IMR-90 (cell line): Measurements from ENCODE around the gene TAF1. TPM values are rescaled to one million over a fixed set of nuclear protein-coding genes. Genes with fewer than 3 reads are reported as not detected.

Experiments used
- ATAC-seq: fragments of 200-7000 bp; cut with Tn5 transposase; 2 replicates; pipeline ENCODE4 v1.9.1; 2020; ENCODE audit warnings: low read depth, mild to moderate bottlenecking, moderate library complexity
- BruUV-seq: library from RNA; stranded (reverse); fragments of 400-500 nt; replicated peaks from 2 replicates; lab custom pipeline; 2021; lab: Mats Ljungman, UMichigan
- CTCF ChIA-PET: fragments of 300-600 bp; formaldehyde crosslinking; extraction: SDS; loops from one replicate; lab custom pipeline; 2021; ENCODE audit warnings: antibody characterized with exemption; lab: Yijun Ruan, JAX
- POLR2A ChIA-PET: fragments of 300-600 bp; sonication (Branson Sonifier 250); formaldehyde crosslinking; loops from one replicate; lab custom pipeline; 2022; ENCODE audit warnings: antibody characterized with exemption; ENCODE audit not compliant: unreplicated experiment; lab: Charles Lee
- DNase-seq: peaks from one replicate; pipeline ENCODE4 v3.0.0; 2013
- H2AFZ ChIP-seq: replicated peaks from 2 replicates; pipeline ENCODE3; 2013; ENCODE audit warnings: low read length, mild to moderate bottlenecking; ENCODE audit not compliant: poor library complexity
- H2AK5ac ChIP-seq: 2 replicates; pipeline ENCODE4 v1.6.1; 2013; ENCODE audit warnings: low read depth, low read length, inconsistent platforms
- H2AK9ac ChIP-seq: replicated peaks from 2 replicates; pipeline ENCODE3; 2013; ENCODE audit warnings: mild to moderate bottlenecking, low read depth, low read length, moderate library complexity; ENCODE audit not compliant: poor library complexity
- H2BK120ac ChIP-seq: 2 replicates; pipeline ENCODE4 v1.6.1; 2013; ENCODE audit warnings: low read depth, low read length, inconsistent platforms
- H2BK15ac ChIP-seq: 3 replicates; pipeline ENCODE4 v1.6.1; 2013; ENCODE audit warnings: low read depth, low read length, inconsistent platforms
- H2BK20ac ChIP-seq: 2 replicates; pipeline ENCODE4 v1.6.1; 2013; ENCODE audit warnings: low read depth, mild to moderate bottlenecking, inconsistent platforms, low read length, moderate library complexity
- H2BK5ac ChIP-seq: 2 replicates; pipeline ENCODE4 v1.6.1; 2013; ENCODE audit warnings: mild to moderate bottlenecking, low read depth, low read length, inconsistent platforms; ENCODE audit not compliant: poor library complexity, severe bottlenecking
- H3K14ac ChIP-seq: replicated peaks from 2 replicates; pipeline ENCODE4 v1.6.1; 2013; ENCODE audit warnings: low read depth, low read length, inconsistent platforms
- H3K18ac ChIP-seq: 2 replicates; pipeline ENCODE4 v1.6.1; 2013; ENCODE audit warnings: low read depth, low read length, control low read depth
- H3K23ac ChIP-seq: 2 replicates; pipeline ENCODE4 v1.6.1; 2013; ENCODE audit warnings: low read depth, low read length, inconsistent platforms
- H3K27ac ChIP-seq: 2 replicates; pipeline ENCODE4 v1.5.1; 2013; ENCODE audit warnings: mild to moderate bottlenecking, control low read depth, low read length; ENCODE audit not compliant: insufficient read depth
- H3K27me3 ChIP-seq: 2 replicates; pipeline ENCODE4 v1.6.1; 2013; ENCODE audit warnings: low read length; ENCODE audit not compliant: control insufficient read depth, insufficient read depth
- H3K36me3 ChIP-seq: 2 replicates; pipeline ENCODE4 v1.6.1; 2013; ENCODE audit warnings: low read length, mixed read lengths; ENCODE audit not compliant: control insufficient read depth, insufficient read depth
- H3K4ac ChIP-seq: 2 replicates; pipeline ENCODE4 v1.6.1; 2013; ENCODE audit warnings: low read depth, low read length, inconsistent platforms
- H3K4me1 ChIP-seq: 2 replicates; pipeline ENCODE4 v1.6.1; 2013; ENCODE audit warnings: low read length, mixed read lengths; ENCODE audit not compliant: control insufficient read depth, insufficient read depth
- H3K4me2 ChIP-seq: 2 replicates; pipeline ENCODE4 v1.6.1; 2013; ENCODE audit warnings: low read depth, mild to moderate bottlenecking, control low read depth, low read length, moderate library complexity
- H3K4me3 ChIP-seq: 2 replicates; pipeline ENCODE4 v1.5.1; 2013; ENCODE audit warnings: low read depth, mild to moderate bottlenecking, control low read depth, low read length, moderate library complexity; ENCODE audit not compliant: insufficient read depth
- H3K56ac ChIP-seq: 2 replicates; pipeline ENCODE4 v1.6.1; 2013; ENCODE audit warnings: low read length, inconsistent platforms; ENCODE audit not compliant: insufficient read depth; ENCODE audit errors: extremely low read depth
- H3K79me1 ChIP-seq, 2 experiments: 2 replicates each; pipeline ENCODE4 v1.6.1; 2013; ENCODE audit warnings: low read length in 2 of 2, inconsistent platforms in 1 of 2, low read depth in 1 of 2
- H3K9ac ChIP-seq: 2 replicates; pipeline ENCODE4 v1.6.1; 2013; ENCODE audit warnings: low read depth, low read length, control low read depth
- H3K9me1 ChIP-seq: 2 replicates; pipeline ENCODE4 v1.6.1; 2013; ENCODE audit warnings: low read length, inconsistent platforms; ENCODE audit not compliant: insufficient read depth
- H3K9me3 ChIP-seq: 2 replicates; pipeline ENCODE4 v1.6.1; 2013; ENCODE audit warnings: low read length; ENCODE audit not compliant: control insufficient read depth, insufficient read depth
- H4K20me1 ChIP-seq: 2 replicates; pipeline ENCODE4 v1.6.1; 2013; ENCODE audit warnings: low read length, inconsistent platforms; ENCODE audit not compliant: insufficient read depth
- H4K5ac ChIP-seq: 2 replicates; pipeline ENCODE4 v1.6.1; 2013; ENCODE audit warnings: mild to moderate bottlenecking, low read depth, low read length, control low read depth
- H4K8ac ChIP-seq, 2 experiments: 2 replicates each; pipeline ENCODE4 v1.6.1; 2013; ENCODE audit warnings: low read depth in 2 of 2, low read length in 2 of 2, control low read depth in 1 of 2, inconsistent platforms in 1 of 2
- H4K91ac ChIP-seq: 2 replicates; pipeline ENCODE4 v1.6.1; 2013; ENCODE audit warnings: low read depth, low read length, inconsistent platforms; ENCODE audit not compliant: insufficient read depth
- BHLHE40 ChIP-seq: fragments of 150-350 bp; IDR thresholded peaks from 2 replicates; pipeline ENCODE4 v1.6.1; 2016; ENCODE audit warnings: mild to moderate bottlenecking, low read depth, low read length
- CEBPB ChIP-seq: IDR thresholded peaks from 2 replicates; pipeline ENCODE4 v1.6.1; 2012; ENCODE audit warnings: low read depth, low read length, improper control_type of control experiment
- CHD1 ChIP-seq: IDR thresholded peaks from 2 replicates; pipeline ENCODE4 v1.6.1; 2012; ENCODE audit warnings: low read depth, low read length, improper control_type of control experiment
- CTCF ChIP-seq: conservative IDR thresholded peaks from 2 replicates; pipeline ENCODE4 v1.5.1; 2012; ENCODE audit warnings: mild to moderate bottlenecking, low read depth, low read length, improper control_type of control experiment
- ELK1 ChIP-seq: fragments of 150-350 bp; IDR thresholded peaks from 2 replicates; pipeline ENCODE4 v1.6.1; 2016; ENCODE audit warnings: low read depth, mild to moderate bottlenecking, low read length, moderate library complexity, borderline replicate concordance
- FOS ChIP-seq: fragments of 150-350 bp; IDR thresholded peaks from 2 replicates; pipeline ENCODE4 v1.6.1; 2016; ENCODE audit warnings: low read depth, low read length
- MAFK ChIP-seq: IDR thresholded peaks from 2 replicates; pipeline ENCODE4 v1.6.1; 2012; ENCODE audit warnings: low read depth, low read length, improper control_type of control experiment
- MAZ ChIP-seq: IDR thresholded peaks from 2 replicates; pipeline ENCODE4 v1.6.1; 2012; ENCODE audit warnings: low read depth, mild to moderate bottlenecking, low read length, improper control_type of control experiment, moderate library complexity, borderline replicate concordance
- MXI1 ChIP-seq: IDR thresholded peaks from 2 replicates; pipeline ENCODE4 v1.6.1; 2012; ENCODE audit warnings: low read depth, mild to moderate bottlenecking, low read length, moderate library complexity, borderline replicate concordance
- NFE2L2 ChIP-seq: fragments of 150-350 bp; IDR thresholded peaks from 2 replicates; pipeline ENCODE4 v1.6.1; 2016; ENCODE audit warnings: low read depth, mild to moderate bottlenecking, low read length
- POLR2A ChIP-seq: IDR thresholded peaks from 2 replicates; pipeline ENCODE4 v1.6.1; 2012; ENCODE audit warnings: mild to moderate bottlenecking, low read depth, low read length
- RAD21 ChIP-seq: IDR thresholded peaks from 2 replicates; pipeline ENCODE4 v1.6.1; 2012; ENCODE audit warnings: low read length, improper control_type of control experiment
- RCOR1 ChIP-seq: IDR thresholded peaks from 2 replicates; pipeline ENCODE4 v1.6.1; 2012; ENCODE audit warnings: mild to moderate bottlenecking, low read length, improper control_type of control experiment; ENCODE audit not compliant: insufficient replicate concordance
- RFX5 ChIP-seq: IDR thresholded peaks from 2 replicates; pipeline ENCODE4 v1.8.0; 2012; ENCODE audit warnings: low read depth, mild to moderate bottlenecking, low read length, moderate library complexity
- SMC3 ChIP-seq: fragments of 150-350 bp; IDR thresholded peaks from 2 replicates; pipeline ENCODE4 v1.6.1; 2016; ENCODE audit warnings: low read depth, mild to moderate bottlenecking, antibody characterized with exemption, low read length, moderate library complexity
- USF2 ChIP-seq: fragments of 150-350 bp; IDR thresholded peaks from 2 replicates; pipeline ENCODE4 v1.6.1; 2017; ENCODE audit warnings: mild to moderate bottlenecking, antibody characterized with exemption, low read length, low read depth
- WGBS, 2 experiments: methylation state at CpG; one replicate each; pipeline versions ENCODE4 v1.1.5 to v1.1.7; 2013; ENCODE audit warnings: missing lambda C conversion rate in 2 of 2; ENCODE audit not compliant: insufficient read length in 1 of 2; ENCODE audit errors: extremely low coverage in 2 of 2; 5-methylcytosine and 5-hydroxymethylcytosine counted together
- dilution Hi-C: fragments of 300-500 bp; cut with HindIII; formaldehyde crosslinking; loops from one replicate; pipeline ENCODE4 v1.14.3; 2018; ENCODE audit warnings: low sequenced_read_pairs; ENCODE audit not compliant: unreplicated experiment
- in situ Hi-C: fragments of 300-500 bp; cut with MboI; formaldehyde crosslinking; loops from 3 replicates; pipeline ENCODE4 v1.14.3; 2019; ENCODE audit warnings: low sequenced_read_pairs, inconsistent platforms, mixed read lengths
- intact Hi-C: fragments of 100-400 bp; cut with micrococcal nuclease; formaldehyde crosslinking; loops from 2 replicates; pipeline ENCODE4 v1.10.0; 2022
- polyA plus RNA-seq, 3 experiments: library from polyadenylated mRNA; depleted of rRNA; stranded (reverse); fragments of >200 nt; gene quantifications; 2 replicates each; pipeline ENCODE4 v1.2.3, GENCODE V29; 2012; ENCODE audit warnings: low replicate concordance in 1 of 3
- total RNA-seq: library from RNA; depleted of rRNA; stranded (reverse); fragments of >200 nt; gene quantifications from 2 replicates; pipeline ENCODE4 v1.2.3, GENCODE V29; 2012

Gene TAF1
- total and polyA plus RNA-seq, 2 of the 4 experiments (the other 2 are of a cell fraction), result 15.7 to 25.5 TPM

GRCh38 chrX:71514367-71515037, 148.3 kb downstream of the TAF1 start:
- intact Hi-C loops (no loop called here), dilution Hi-C loops (no loop called here), in situ Hi-C loops (no loop called here)
- no peak overlapping the region for H3K4me2 ChIP-seq
- POLR2A ChIA-PET, result no interaction called here
- TF ChIP-seq BHLHE40 (no peak), RAD21 (no peak), RCOR1 (no peak), CEBPB (no peak), CHD1 (no peak), CTCF (no peak), ELK1 (no peak), MXI1 (no peak), SMC3 (no peak), FOS (no peak), MAZ (no peak), POLR2A (no peak), USF2 (no peak), NFE2L2 (no peak), RFX5 (no peak), MAFK (no peak)
- no peak overlapping the region for H3K9ac ChIP-seq
- ATAC-seq (no peak), DNase-seq (no peak)
- WGBS, 2 experiments, result 37% methylated on average over 2 of the region's 5 CpGs; no CpG with 5 or more reads in 1 of the 2 experiments
- no peaks in the 10 kb centered on the region for H3K79me1 ChIP-seq
- no peak overlapping the region for H2BK120ac ChIP-seq
- no peak overlapping the region for H2AFZ ChIP-seq
- CTCF ChIA-PET, result no interaction called here
- H3K14ac ChIP-seq, result no peak overlapping the region
- peaks cover 2% of the 10 kb centered on the region; the same call in 1 of the 2 replicates for H3K27me3 ChIP-seq
- no peak overlapping the region for H2BK5ac ChIP-seq
- no peak overlapping the region for H2BK20ac ChIP-seq
- H2AK5ac ChIP-seq, result no peak overlapping the region
- H3K36me3 ChIP-seq, result no peaks in the 10 kb centered on the region
- no peaks in the 10 kb centered on the region for H3K4me1 ChIP-seq
- no peaks in the 10 kb centered on the region for H3K9me3 ChIP-seq
- BruUV-seq, result no TSS peak
- H3K18ac ChIP-seq, result no peak overlapping the region
- H2BK15ac ChIP-seq, result no peak overlapping the region
- no peaks in the 10 kb centered on the region for H4K20me1 ChIP-seq
- no peak overlapping the region for H4K8ac ChIP-seq
- no peak overlapping the region for H3K4me3 ChIP-seq
- no peak overlapping the region for H4K91ac ChIP-seq
- no peaks in the 10 kb centered on the region for H3K9me1 ChIP-seq
- H3K4ac ChIP-seq, result no peak overlapping the region
- no peak overlapping the region for H3K56ac ChIP-seq
- H3K27ac ChIP-seq, result no peak overlapping the region
- no peak overlapping the region for H3K23ac ChIP-seq
- no peak overlapping the region for H2AK9ac ChIP-seq
- H4K5ac ChIP-seq, result no peak overlapping the region
